ENCODE results near the gene PCED1B. TPM values are rescaled to one million over a fixed set of nuclear protein-coding genes. Genes with fewer than 3 reads are reported as not detected.
A peak's percentile ranks its signal among the peaks of the same experiment; 100 is the strongest.
"Not testable (repeated sequence)": the region's sequence is repeated elsewhere in the genome, so short reads cannot be mapped to it uniquely, and the experiment has no call there.

The PCED1B gene
- total RNA-seq, 6 experiments from 2014 or later = 3.3 to 5.4 (median 4.9) TPM

GRCh38 chr12:47114481-47114892, 35.1 kb downstream of the PCED1B start:
- no peak overlapping the region for H3K4me3 Mint-ChIP-seq
- no peaks in the 10 kb centered on the region for H3K9me3 Mint-ChIP-seq
- peaks cover 31% of the 10 kb centered on the region for H3K36me3 Mint-ChIP-seq (ENCODE audit: low read depth)
- no peak for DNase-seq
- no peak overlapping the region for H3K27ac Mint-ChIP-seq
- peaks cover 14% of the 10 kb centered on the region for H3K4me1 Mint-ChIP-seq (ENCODE audit: low read depth)
- H3K27me3 Mint-ChIP-seq (ENCODE audit: insufficient read depth) = peaks cover 2% of the 10 kb centered on the region; the same call in 1 of the 2 replicates
- TF ChIP-seq, protein P1, sequence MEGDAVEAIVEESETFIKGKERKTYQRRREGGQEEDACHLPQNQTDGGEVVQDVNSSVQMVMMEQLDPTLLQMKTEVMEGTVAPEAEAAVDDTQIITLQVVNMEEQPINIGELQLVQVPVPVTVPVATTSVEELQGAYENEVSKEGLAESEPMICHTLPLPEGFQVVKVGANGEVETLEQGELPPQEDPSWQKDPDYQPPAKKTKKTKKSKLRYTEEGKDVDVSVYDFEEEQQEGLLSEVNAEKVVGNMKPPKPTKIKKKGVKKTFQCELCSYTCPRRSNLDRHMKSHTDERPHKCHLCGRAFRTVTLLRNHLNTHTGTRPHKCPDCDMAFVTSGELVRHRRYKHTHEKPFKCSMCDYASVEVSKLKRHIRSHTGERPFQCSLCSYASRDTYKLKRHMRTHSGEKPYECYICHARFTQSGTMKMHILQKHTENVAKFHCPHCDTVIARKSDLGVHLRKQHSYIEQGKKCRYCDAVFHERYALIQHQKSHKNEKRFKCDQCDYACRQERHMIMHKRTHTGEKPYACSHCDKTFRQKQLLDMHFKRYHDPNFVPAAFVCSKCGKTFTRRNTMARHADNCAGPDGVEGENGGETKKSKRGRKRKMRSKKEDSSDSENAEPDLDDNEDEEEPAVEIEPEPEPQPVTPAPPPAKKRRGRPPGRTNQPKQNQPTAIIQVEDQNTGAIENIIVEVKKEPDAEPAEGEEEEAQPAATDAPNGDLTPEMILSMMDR (IDR thresholded peaks at IDR 0.05) = no peak

GRCh38 chr12:47117305-47117704, 37.9 kb downstream of the PCED1B start:
- Mint-ChIP-seq H3K36me3 (ENCODE audit: low read depth) (peaks cover 14% of the 10 kb centered on the region), H3K4me1 (ENCODE audit: low read depth) (peaks cover 33% of the 10 kb centered on the region)
- not testable (repeated sequence) for DNase-seq; H3K4me3 Mint-ChIP-seq; H3K9me3 Mint-ChIP-seq; H3K27me3 Mint-ChIP-seq (ENCODE audit: insufficient read depth); H3K27ac Mint-ChIP-seq

DNA sequence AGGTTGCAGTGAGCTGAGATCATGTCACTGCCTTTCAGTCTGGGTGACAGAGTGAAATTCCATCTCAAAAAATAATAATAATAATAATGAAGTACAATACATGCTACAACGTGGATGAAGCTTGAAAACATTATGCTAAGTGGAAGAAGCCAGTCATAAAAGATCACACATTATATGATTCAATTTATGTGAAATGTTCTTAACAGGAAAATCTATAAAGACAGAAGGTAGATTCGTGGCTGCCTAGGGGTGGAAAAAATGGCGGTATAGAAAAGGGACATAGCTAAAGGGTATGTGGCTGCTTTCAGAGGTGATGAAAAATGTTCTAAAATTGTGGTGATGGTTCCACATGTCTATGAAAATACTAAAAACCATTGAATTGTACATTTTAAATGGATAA, 41.3 kb downstream of the PCED1B start:
- Mint-ChIP-seq H3K9me3 (peaks cover 14% of the 10 kb centered on the region), H3K4me1 (ENCODE audit: low read depth) (peaks cover 52% of the 10 kb centered on the region), H3K36me3 (ENCODE audit: low read depth) (peaks cover 34% of the 10 kb centered on the region), H3K4me3 (peak overlapping the region; percentile 44), H3K27ac (peak overlapping the region; percentile 81), H3K27me3 (ENCODE audit: insufficient read depth) (no peaks in the 10 kb centered on the region)
- TF ChIP-seq, protein P1 (IDR thresholded peaks at IDR 0.05) = no peak
- DNase-seq = no peak

GRCh38 chr12:47121146-47121545, 41.7 kb downstream of the PCED1B start:
- TF ChIP-seq, protein P1 (IDR thresholded peaks at IDR 0.05) = no peak
- peaks cover 52% of the 10 kb centered on the region for H3K4me1 Mint-ChIP-seq (ENCODE audit: low read depth)
- no peaks in the 10 kb centered on the region for H3K27me3 Mint-ChIP-seq (ENCODE audit: insufficient read depth)
- peak overlapping the region; percentile 81 for H3K27ac Mint-ChIP-seq
- peak overlapping the region; percentile 44 for H3K4me3 Mint-ChIP-seq
- DNase-seq = peak; percentile 68
- H3K9me3 Mint-ChIP-seq = peaks cover 14% of the 10 kb centered on the region
- H3K36me3 Mint-ChIP-seq (ENCODE audit: low read depth) = peaks cover 34% of the 10 kb centered on the region

GRCh38 chr12:47122602-47123001, 43.2 kb downstream of the PCED1B start:
- H3K4me3 Mint-ChIP-seq = no peak overlapping the region
- H3K27ac Mint-ChIP-seq = no peak overlapping the region
- H3K9me3 Mint-ChIP-seq = peaks cover 14% of the 10 kb centered on the region
- H3K36me3 Mint-ChIP-seq (ENCODE audit: low read depth) = peaks cover 39% of the 10 kb centered on the region
- TF ChIP-seq, protein P1 (IDR thresholded peaks at IDR 0.05) = no peak
- no peaks in the 10 kb centered on the region for H3K27me3 Mint-ChIP-seq (ENCODE audit: insufficient read depth)
- peaks cover 52% of the 10 kb centered on the region for H3K4me1 Mint-ChIP-seq (ENCODE audit: low read depth)
- no peak for DNase-seq

GRCh38 chr12:47123730-47124129, 44.3 kb downstream of the PCED1B start:
- H3K9me3 Mint-ChIP-seq = peaks cover 14% of the 10 kb centered on the region
- H3K36me3 Mint-ChIP-seq (ENCODE audit: low read depth) = peaks cover 35% of the 10 kb centered on the region
- no peak for DNase-seq
- TF ChIP-seq, protein P1 (IDR thresholded peaks at IDR 0.05) = no peak
- H3K27ac Mint-ChIP-seq = peak overlapping the region; percentile 15; the same call in 1 of the 2 replicates
- peak overlapping the region; percentile 20 for H3K4me3 Mint-ChIP-seq
- H3K4me1 Mint-ChIP-seq (ENCODE audit: low read depth) = peaks cover 52% of the 10 kb centered on the region
- H3K27me3 Mint-ChIP-seq (ENCODE audit: insufficient read depth) = no peaks in the 10 kb centered on the region

Data from HFFc6 (cell line).